B cell (primary cell): ENCODE data around the gene EFNA3. TPM values are rescaled to one million over a fixed set of nuclear protein-coding genes. Genes with fewer than 3 reads are reported as not detected.

Source experiments
- ATAC-seq: fragments of 200-7000 bp; cut with Tn5 transposase; one replicate; pipeline ENCODE4 v1.10.0; 2021; ENCODE audit warnings: low read depth, mild to moderate bottlenecking, moderate number of reproducible peaks, moderate library complexity
- CTCF ChIA-PET: fragments of 350-600 bp; sonication (Branson Sonifier 250); formaldehyde crosslinking; loops from one replicate; lab custom pipeline; 2021; ENCODE audit warnings: antibody characterized with exemption, inconsistent platforms; lab: Charles Lee
- POLR2A ChIA-PET: fragments of 350-600 bp; sonication (Branson Sonifier 250); formaldehyde crosslinking; loops from one replicate; lab custom pipeline; 2021; ENCODE audit warnings: antibody characterized with exemption; lab: Charles Lee
- DNase-seq: peaks from one replicate; pipeline ENCODE4 v3.0.0; 2013
- H2AFZ ChIP-seq: 2 replicates; pipeline ENCODE4 v1.6.1; 2012; ENCODE audit warnings: mild to moderate bottlenecking, low read depth, low read length; ENCODE audit not compliant: insufficient read depth, poor library complexity, severe bottlenecking
- H3K27ac ChIP-seq, 2 donors: 1 replicate in 1 of 2; 2 replicates in 1 of 2; pipeline ENCODE4 v1.5.1; 2012 to 2013; ENCODE audit warnings: low read length in 2 of 2, mild to moderate bottlenecking in 2 of 2, moderate library complexity in 1 of 2
- H3K27me3 ChIP-seq, 4 experiments: fragments of 200-600 bp in 1 of 4; sonication (generic) in 1 of 4; replicated peaks in 1 of 4; 1 replicate in 2 of 4; 2 replicates in 2 of 4; pipeline versions ENCODE4 v1.6.1 to v1.7.0; 2013 to 2016; ENCODE audit warnings: low read length in 3 of 4, mild to moderate bottlenecking in 2 of 4, mixed read lengths in 1 of 4, moderate library complexity in 1 of 4; ENCODE audit not compliant: insufficient read depth in 4 of 4, control insufficient read depth in 3 of 4; ENCODE audit errors: control extremely low read depth in 1 of 4
- H3K36me3 ChIP-seq, 2 experiments: replicated peaks in 1 of 2; 1 replicate in 1 of 2; 2 replicates in 1 of 2; pipeline versions ENCODE4 v1.6.1 to v1.7.1; 2013; ENCODE audit warnings: low read length in 1 of 2; ENCODE audit not compliant: insufficient read depth in 2 of 2, control insufficient read depth in 1 of 2; ENCODE audit errors: control extremely low read depth in 1 of 2, extremely low read depth in 1 of 2
- H3K4me1 ChIP-seq, 2 donors: fragments of 200-600 bp in 1 of 2; sonication (generic) in 1 of 2; 1 replicate in 1 of 2; 2 replicates in 1 of 2; pipeline versions ENCODE4 v1.5.1 to v1.6.1; 2013 to 2017; ENCODE audit warnings: low read length in 2 of 2; ENCODE audit not compliant: control insufficient read depth in 2 of 2, insufficient read depth in 2 of 2
- H3K4me2 ChIP-seq: replicated peaks from 2 replicates; pipeline ENCODE3; 2012; ENCODE audit warnings: mild to moderate bottlenecking, low read depth, low read length; ENCODE audit not compliant: poor library complexity, severe bottlenecking
- H3K4me3 ChIP-seq, 5 experiments: fragments of 200-600 bp in 1 of 5; sonication (generic) in 1 of 5; 1 replicate in 3 of 5; 2 replicates in 2 of 5; pipeline versions ENCODE4 v1.5.1 to v1.7.0; 2011 to 2016; ENCODE audit warnings: low read length in 4 of 5, mild to moderate bottlenecking in 4 of 5, low read depth in 2 of 5, control low read depth in 1 of 5, moderate library complexity in 1 of 5; ENCODE audit not compliant: insufficient read depth in 1 of 5; ENCODE audit errors: control extremely low read depth in 1 of 5, extremely low read depth in 1 of 5
- H3K79me2 ChIP-seq: fragments of 200-600 bp; sonication (generic); one replicate; pipeline ENCODE4 v1.6.0; 2016; ENCODE audit warnings: low read length; ENCODE audit not compliant: control insufficient read depth, insufficient read depth
- H3K9ac ChIP-seq: fragments of 200-600 bp; sonication (generic); 2 replicates; pipeline ENCODE4 v1.6.1; 2017; ENCODE audit warnings: mild to moderate bottlenecking, low read length, moderate library complexity
- H3K9me3 ChIP-seq, 3 donors: one replicate each; pipeline versions ENCODE4 v1.6.1 to v1.7.1; 2013; ENCODE audit warnings: low read length in 2 of 3; ENCODE audit not compliant: control insufficient read depth in 2 of 3, insufficient read depth in 1 of 3; ENCODE audit errors: control extremely low read depth in 1 of 3
- H4K20me1 ChIP-seq: 2 replicates; pipeline ENCODE4 v1.6.0; 2012; ENCODE audit warnings: mild to moderate bottlenecking, low read length; ENCODE audit not compliant: insufficient read depth, control insufficient read depth, poor library complexity, severe bottlenecking
- H3K27ac Mint-ChIP-seq: one replicate; pipeline ENCODE4 v1.8.0; 2021; ENCODE audit warnings: mixed read lengths
- H3K27me3 Mint-ChIP-seq: one replicate; pipeline ENCODE4 v1.8.0; 2021; ENCODE audit warnings: mixed read lengths
- H3K4me1 Mint-ChIP-seq: one replicate; pipeline ENCODE4 v1.8.0; 2021; ENCODE audit warnings: mixed read lengths
- H3K4me3 Mint-ChIP-seq: one replicate; pipeline ENCODE4 v1.8.0; 2021; ENCODE audit warnings: mixed read lengths
- H3K9me3 Mint-ChIP-seq: one replicate; pipeline ENCODE4 v1.8.0; 2022; ENCODE audit warnings: mixed read lengths; ENCODE audit not compliant: insufficient read depth
- EZH2 ChIP-seq: IDR thresholded peaks from 2 replicates; pipeline ENCODE4 v1.6.1; 2012; ENCODE audit warnings: borderline replicate concordance, low read depth, mild to moderate bottlenecking, moderate library complexity, low read length; ENCODE audit not compliant: insufficient read depth, poor library complexity, severe bottlenecking
- WGBS: methylation state at CpG from one replicate; pipeline ENCODE4 v1.1.5; 2013; ENCODE audit warnings: missing lambda C conversion rate; ENCODE audit not compliant: insufficient coverage; 5-methylcytosine and 5-hydroxymethylcytosine counted together
- intact Hi-C: fragments of 100-400 bp; cut with micrococcal nuclease; formaldehyde crosslinking; loops from one replicate; pipeline ENCODE4 v1.10.0; 2022
- polyA plus RNA-seq: library from polyadenylated mRNA; depleted of rRNA; stranded (reverse); fragments of >200 nt; gene quantifications from 2 replicates; pipeline ENCODE4 v1.2.3, GENCODE V29; 2012
- total RNA-seq, 2 donors: library from RNA; stranded (reverse); fragments of 120-200 nt in 1 of 2; gene quantifications; 1 replicate in 1 of 2; 2 replicates in 1 of 2; pipeline versions ENCODE4 v1.2.3 to v1.2.4, GENCODE V29; 2013 to 2022
- TF ChIP-seq, protein P1 (sequence below): fragments of 200-600 bp; IDR thresholded peaks from one replicate; pipeline ENCODE4 v1.8.0; 2022; ENCODE audit warnings: antibody characterized with exemption, mild to moderate bottlenecking

Gene EFNA3
- total and polyA plus RNA-seq, 2 donors (not counting 1 experiment from before 2014, with no cell fraction given), result 1.6 to 3.2 TPM

DNA sequence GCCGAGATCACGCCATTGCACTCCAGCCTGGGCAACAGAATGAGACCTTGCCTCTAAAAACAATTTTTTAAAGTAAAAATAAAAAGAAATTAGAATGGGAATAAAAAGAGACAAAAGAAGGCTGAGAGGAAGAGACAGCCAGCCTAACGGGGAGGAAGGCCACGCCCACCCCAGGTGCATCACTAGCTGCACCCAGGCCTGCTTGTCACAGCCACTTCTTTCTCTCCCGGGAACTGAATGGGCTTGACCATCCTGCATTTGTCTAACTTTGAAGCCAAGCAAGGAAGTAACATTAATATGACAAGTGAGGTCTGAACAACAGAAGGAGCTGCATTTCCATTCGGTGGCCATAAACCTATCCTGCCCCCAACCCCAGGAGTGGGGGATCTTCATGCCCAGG lies 28.2 kb downstream of the EFNA3 start:
- 43% methylated on average over 4 of the region's 6 CpGs for WGBS

More for the DNA sequence above, 28.2 kb downstream of the EFNA3 start:
- intact Hi-C loops, result no loop called here
- no peak overlapping the region for H3K4me3 ChIP-seq
- no peaks in the 10 kb centered on the region for H3K36me3 ChIP-seq
- ATAC-seq (no peak), DNase-seq (no peak)
- ChIA-PET CTCF (interaction anchor here (0.6 to 4.4 kb wide), 5 partner anchors 9 to 62 kb away, joined by 3 to 19 read pairs (median 7); no protein-coding TSS in a partner anchor), POLR2A (no interaction called here)
- no peak overlapping the region for H2AFZ ChIP-seq
- Mint-ChIP-seq H3K27me3 (no peaks in the 10 kb centered on the region), H3K9me3 (no peaks in the 10 kb centered on the region), H3K4me3 (no peak overlapping the region), H3K27ac (no peak overlapping the region), H3K4me1 (no peaks in the 10 kb centered on the region)
- H3K79me2 ChIP-seq, result no peaks in the 10 kb centered on the region
- H3K9me3 ChIP-seq, result no peaks in the 10 kb centered on the region
- no peak overlapping the region for H3K4me2 ChIP-seq
- no peak overlapping the region for H3K9ac ChIP-seq
- H4K20me1 ChIP-seq, result no peaks in the 10 kb centered on the region
- H3K4me1 ChIP-seq, result no peaks in the 10 kb centered on the region
- peaks cover 0 to 3% (median 0%) of the 10 kb centered on the region in 4 experiments for H3K27me3 ChIP-seq
- no peak overlapping the region for H3K27ac ChIP-seq
- TF ChIP-seq EZH2, result no peak
- TF ChIP-seq, protein P1, sequence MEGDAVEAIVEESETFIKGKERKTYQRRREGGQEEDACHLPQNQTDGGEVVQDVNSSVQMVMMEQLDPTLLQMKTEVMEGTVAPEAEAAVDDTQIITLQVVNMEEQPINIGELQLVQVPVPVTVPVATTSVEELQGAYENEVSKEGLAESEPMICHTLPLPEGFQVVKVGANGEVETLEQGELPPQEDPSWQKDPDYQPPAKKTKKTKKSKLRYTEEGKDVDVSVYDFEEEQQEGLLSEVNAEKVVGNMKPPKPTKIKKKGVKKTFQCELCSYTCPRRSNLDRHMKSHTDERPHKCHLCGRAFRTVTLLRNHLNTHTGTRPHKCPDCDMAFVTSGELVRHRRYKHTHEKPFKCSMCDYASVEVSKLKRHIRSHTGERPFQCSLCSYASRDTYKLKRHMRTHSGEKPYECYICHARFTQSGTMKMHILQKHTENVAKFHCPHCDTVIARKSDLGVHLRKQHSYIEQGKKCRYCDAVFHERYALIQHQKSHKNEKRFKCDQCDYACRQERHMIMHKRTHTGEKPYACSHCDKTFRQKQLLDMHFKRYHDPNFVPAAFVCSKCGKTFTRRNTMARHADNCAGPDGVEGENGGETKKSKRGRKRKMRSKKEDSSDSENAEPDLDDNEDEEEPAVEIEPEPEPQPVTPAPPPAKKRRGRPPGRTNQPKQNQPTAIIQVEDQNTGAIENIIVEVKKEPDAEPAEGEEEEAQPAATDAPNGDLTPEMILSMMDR, result no peak
